GM10248 (cell line): ENCODE measurements around the gene PLA2G4C.

Experiments used
- CTCF ChIA-PET: fragments of 300-600 bp; sonication (Branson Sonifier 250); formaldehyde crosslinking; extraction: SDS; loops from one replicate; lab custom pipeline; 2021; ENCODE audit warnings: antibody characterized with exemption; lab: Yijun Ruan, JAX
- POLR2A ChIA-PET: fragments of 350-650 bp; sonication (Branson Sonifier 250); formaldehyde crosslinking; extraction: SDS; loops from one replicate; lab custom pipeline; 2020; ENCODE audit warnings: antibody characterized with exemption; lab: Yijun Ruan, JAX
- DNase-seq: peaks from one replicate; pipeline ENCODE4 v3.0.0; 2012; ENCODE audit errors: extremely low spot score
- TF ChIP-seq, protein P1 (sequence below): IDR thresholded peaks from 2 replicates; pipeline ENCODE4 v1.5.1; 2012; ENCODE audit warnings: mild to moderate bottlenecking, low read depth; ENCODE audit errors: extremely low read depth, missing control alignments, control extremely low read depth

Gene PLA2G4C

DNA sequence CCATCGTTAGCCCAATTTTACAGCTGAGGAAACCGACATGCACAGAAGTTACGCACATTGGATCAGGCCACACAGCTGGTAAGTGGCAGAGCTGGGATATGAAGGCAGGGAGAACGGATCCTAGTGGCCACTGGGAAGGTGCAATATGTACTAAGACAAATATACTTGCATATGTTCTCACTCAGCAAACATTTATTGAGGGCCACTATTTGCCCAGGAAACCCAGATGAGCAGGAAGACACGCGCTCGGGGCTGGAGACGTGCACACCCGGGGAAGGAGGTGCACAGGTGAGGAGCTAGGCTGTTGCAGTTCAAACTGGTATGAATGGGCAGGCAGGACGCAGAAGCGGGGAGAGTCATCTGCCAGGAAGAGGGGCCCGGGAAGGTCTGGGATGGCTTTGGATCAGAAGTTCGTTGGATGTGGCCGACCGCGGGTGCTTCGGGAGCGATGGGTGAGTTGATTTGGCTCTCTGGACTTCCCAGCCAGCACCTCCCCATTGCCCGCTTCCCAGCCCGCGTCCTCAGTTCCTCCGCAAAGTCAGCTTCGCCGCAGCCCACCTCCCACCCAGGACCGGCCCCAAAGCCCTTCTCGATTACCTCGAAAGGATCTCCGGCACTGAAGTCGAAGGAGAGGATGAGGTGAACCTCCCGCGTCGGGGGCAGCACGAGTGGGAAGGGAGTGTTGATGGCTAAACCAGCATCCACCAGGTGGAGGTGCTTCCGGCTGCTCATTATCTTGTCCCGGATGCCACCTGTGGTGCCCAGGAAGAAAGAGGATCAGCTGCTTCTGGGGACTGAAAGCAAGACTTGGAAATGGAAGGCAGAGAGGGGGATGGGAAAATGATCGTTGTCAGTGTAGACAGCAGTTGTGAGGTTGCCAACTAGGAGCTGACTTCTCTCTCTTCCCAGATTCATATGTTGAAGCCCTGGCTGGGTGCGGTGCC lies 48.9 kb downstream of the PLA2G4C start:
- TF ChIP-seq, protein P1, sequence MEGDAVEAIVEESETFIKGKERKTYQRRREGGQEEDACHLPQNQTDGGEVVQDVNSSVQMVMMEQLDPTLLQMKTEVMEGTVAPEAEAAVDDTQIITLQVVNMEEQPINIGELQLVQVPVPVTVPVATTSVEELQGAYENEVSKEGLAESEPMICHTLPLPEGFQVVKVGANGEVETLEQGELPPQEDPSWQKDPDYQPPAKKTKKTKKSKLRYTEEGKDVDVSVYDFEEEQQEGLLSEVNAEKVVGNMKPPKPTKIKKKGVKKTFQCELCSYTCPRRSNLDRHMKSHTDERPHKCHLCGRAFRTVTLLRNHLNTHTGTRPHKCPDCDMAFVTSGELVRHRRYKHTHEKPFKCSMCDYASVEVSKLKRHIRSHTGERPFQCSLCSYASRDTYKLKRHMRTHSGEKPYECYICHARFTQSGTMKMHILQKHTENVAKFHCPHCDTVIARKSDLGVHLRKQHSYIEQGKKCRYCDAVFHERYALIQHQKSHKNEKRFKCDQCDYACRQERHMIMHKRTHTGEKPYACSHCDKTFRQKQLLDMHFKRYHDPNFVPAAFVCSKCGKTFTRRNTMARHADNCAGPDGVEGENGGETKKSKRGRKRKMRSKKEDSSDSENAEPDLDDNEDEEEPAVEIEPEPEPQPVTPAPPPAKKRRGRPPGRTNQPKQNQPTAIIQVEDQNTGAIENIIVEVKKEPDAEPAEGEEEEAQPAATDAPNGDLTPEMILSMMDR = no peak
- POLR2A ChIA-PET = no interaction called here
- CTCF ChIA-PET = interaction anchor here (1.8 kb wide), 1 partner anchor 23 kb away, joined by 3 read pairs; no protein-coding TSS in a partner anchor
- no peak for DNase-seq

GRCh38 chr19:48060381-48060780 lies 50.2 kb downstream of the PLA2G4C start:
- CTCF ChIA-PET = interaction anchor here (1.2 kb wide), 1 partner anchor 12 kb away, joined by 3 read pairs; no protein-coding TSS in a partner anchor
- DNase-seq = no peak
- POLR2A ChIA-PET = no interaction called here
- TF ChIP-seq, protein P1 = no peak

DNA sequence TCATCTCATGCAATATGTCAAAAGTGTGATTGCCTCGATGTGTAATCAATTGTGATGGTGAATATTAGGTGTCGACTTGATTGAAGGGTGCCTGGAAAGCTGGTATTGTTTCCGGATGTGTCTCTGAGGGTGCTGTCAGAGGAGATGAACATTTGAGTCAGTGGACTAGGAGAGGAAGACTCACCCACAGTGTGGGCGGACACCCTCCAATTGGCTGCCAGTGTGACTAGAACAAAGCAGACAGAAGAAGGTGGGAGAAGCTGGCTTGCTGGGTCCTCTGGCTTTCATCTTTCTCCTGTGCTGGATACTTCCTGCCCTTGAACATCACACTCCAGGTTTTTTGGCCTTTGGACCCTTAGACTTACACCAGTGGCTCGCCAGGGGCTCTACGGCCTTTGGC lies 51.3 kb downstream of the PLA2G4C start:
- TF ChIP-seq, protein P1 = no peak
- CTCF ChIA-PET = no interaction called here
- no peak for DNase-seq
- POLR2A ChIA-PET = no interaction called here

- ChIA-PET POLR2A (no interaction called here), CTCF (interaction anchor here (1.7 kb wide), 1 partner anchor 8 kb away, joined by 3 read pairs; no protein-coding TSS in a partner anchor)
- no peak for DNase-seq
- TF ChIP-seq, protein P1 = no peak
Observed at GRCh38 chr19:48053856-48054255, 56.8 kb downstream of the PLA2G4C start.

GRCh38 chr19:48053076-48053475 lies 57.5 kb downstream of the PLA2G4C start:
- CTCF ChIA-PET = no interaction called here
- TF ChIP-seq, protein P1 = no peak
- POLR2A ChIA-PET = no interaction called here
- no peak for DNase-seq

DNA sequence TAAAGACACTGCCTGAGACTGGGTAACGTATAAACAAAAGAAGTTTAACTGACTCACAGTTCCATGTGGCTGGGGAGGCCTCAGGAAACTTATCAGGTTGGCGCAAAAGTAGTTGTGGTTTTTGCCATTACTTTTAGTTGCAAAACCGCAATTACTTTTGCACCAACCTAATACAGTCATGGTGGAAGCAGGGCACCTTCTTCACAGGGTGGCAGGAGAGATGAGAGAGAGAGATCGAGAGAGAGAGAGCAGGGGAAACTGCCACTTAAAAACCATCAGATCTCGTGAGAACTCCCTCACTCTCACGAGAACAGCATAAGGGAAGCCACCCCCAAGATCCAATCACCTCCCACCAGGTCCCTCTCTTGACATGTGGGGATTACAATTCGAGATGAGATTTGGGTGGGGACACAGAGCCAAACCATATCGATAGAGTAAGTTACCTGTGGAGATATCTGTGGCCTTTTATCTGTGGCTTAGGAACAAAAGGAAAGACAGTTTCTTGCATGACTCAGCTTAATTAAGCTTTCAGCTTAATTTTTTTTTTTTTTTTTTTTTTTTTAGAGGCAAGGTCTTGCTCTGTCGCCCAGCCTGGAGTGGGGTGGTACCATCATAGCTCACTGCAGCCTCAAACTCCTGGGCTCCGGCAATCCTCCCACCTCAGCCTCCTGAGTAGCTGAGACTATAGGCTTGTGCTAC lies 59.1 kb downstream of the PLA2G4C start:
- CTCF ChIA-PET = no interaction called here
- POLR2A ChIA-PET = no interaction called here
- TF ChIP-seq, protein P1 = no peak

More for the DNA sequence above, 59.1 kb downstream of the PLA2G4C start:
- DNase-seq = no peak
